Adrenal gland (tissue), 5 donors: Measurements from ENCODE around the gene ROBO2.

Experiments used
- POLR2A ChIP-seq, 2 donors: fragments of 450-650 bp; IDR thresholded peaks; one replicate each; pipeline ENCODE4 v1.6.1; 2017; ENCODE audit warnings: antibody characterized with exemption in 2 of 2, mild to moderate bottlenecking in 2 of 2, moderate library complexity in 1 of 2
- TF ChIP-seq, protein P1 (sequence below), 6 experiments: fragments of 450-650 bp in 4 of 6; fragments of 200-600 bp in 2 of 6; sonication (generic) in 1 of 6; IDR thresholded peaks; 1 replicate in 5 of 6; 2 replicates in 1 of 6; pipeline versions ENCODE4 v1.5.1 to v1.8.0; 2016 to 2021; ENCODE audit warnings: antibody characterized with exemption in 6 of 6, mild to moderate bottlenecking in 2 of 6, moderate library complexity in 1 of 6
- donor health status: DM: no; HTN: no; CAD: no.

DNA sequence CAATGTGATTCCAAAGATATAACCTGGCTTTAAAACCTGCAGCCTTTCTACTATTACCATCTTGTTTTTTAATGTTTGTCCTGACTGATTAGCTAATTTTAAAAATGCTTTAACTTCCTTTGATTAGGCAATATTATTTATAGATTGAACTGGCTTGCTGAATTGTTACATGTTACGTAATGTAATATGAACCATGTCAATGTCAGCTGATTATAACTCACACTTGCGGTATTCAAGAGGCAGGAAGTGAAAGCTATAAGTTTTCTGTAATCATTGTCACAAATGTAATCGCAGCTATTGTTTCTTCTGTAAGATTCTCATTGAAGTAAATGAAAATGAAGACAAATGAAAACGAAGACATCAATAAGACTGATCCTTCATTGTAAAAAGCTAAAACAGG lies 146.8 kb downstream of the ROBO2 start:
- TF ChIP-seq POLR2A (IDR thresholded peaks at IDR 0.05): no peak
- TF ChIP-seq, protein P1, sequence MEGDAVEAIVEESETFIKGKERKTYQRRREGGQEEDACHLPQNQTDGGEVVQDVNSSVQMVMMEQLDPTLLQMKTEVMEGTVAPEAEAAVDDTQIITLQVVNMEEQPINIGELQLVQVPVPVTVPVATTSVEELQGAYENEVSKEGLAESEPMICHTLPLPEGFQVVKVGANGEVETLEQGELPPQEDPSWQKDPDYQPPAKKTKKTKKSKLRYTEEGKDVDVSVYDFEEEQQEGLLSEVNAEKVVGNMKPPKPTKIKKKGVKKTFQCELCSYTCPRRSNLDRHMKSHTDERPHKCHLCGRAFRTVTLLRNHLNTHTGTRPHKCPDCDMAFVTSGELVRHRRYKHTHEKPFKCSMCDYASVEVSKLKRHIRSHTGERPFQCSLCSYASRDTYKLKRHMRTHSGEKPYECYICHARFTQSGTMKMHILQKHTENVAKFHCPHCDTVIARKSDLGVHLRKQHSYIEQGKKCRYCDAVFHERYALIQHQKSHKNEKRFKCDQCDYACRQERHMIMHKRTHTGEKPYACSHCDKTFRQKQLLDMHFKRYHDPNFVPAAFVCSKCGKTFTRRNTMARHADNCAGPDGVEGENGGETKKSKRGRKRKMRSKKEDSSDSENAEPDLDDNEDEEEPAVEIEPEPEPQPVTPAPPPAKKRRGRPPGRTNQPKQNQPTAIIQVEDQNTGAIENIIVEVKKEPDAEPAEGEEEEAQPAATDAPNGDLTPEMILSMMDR (IDR thresholded peaks at IDR 0.05): no peak
